BE2C (cell line): ENCODE data around the gene RPL11.

Experiments used
- DNase-seq: peaks from one replicate; pipeline ENCODE4 v3.0.0-alpha.2; 2020
- H3K27me3 ChIP-seq: fragments of 250-450 bp; sonication (Bioruptor Pico); 2 replicates; pipeline ENCODE4 v1.5.1; 2020; ENCODE audit warnings: mild to moderate bottlenecking
- H3K36me3 ChIP-seq: fragments of 250-450 bp; sonication (Bioruptor Pico); 2 replicates; pipeline ENCODE4 v1.5.1; 2020; ENCODE audit warnings: mild to moderate bottlenecking
- H3K4me1 ChIP-seq: fragments of 250-450 bp; sonication (Bioruptor Pico); 2 replicates; pipeline ENCODE4 v1.5.1; 2020
- H3K4me3 ChIP-seq: 2 replicates; pipeline ENCODE4 v1.5.1; 2011; ENCODE audit warnings: low read depth, low read length
- H3K9me3 ChIP-seq: fragments of 250-450 bp; sonication (Bioruptor Pico); 2 replicates; pipeline ENCODE4 v1.5.1; 2020
- TF ChIP-seq, protein P1 (sequence below): IDR thresholded peaks from 2 replicates; pipeline ENCODE4 v1.5.1; 2012; ENCODE audit warnings: mild to moderate bottlenecking, low read depth, low read length

RPL11 gene

DNA sequence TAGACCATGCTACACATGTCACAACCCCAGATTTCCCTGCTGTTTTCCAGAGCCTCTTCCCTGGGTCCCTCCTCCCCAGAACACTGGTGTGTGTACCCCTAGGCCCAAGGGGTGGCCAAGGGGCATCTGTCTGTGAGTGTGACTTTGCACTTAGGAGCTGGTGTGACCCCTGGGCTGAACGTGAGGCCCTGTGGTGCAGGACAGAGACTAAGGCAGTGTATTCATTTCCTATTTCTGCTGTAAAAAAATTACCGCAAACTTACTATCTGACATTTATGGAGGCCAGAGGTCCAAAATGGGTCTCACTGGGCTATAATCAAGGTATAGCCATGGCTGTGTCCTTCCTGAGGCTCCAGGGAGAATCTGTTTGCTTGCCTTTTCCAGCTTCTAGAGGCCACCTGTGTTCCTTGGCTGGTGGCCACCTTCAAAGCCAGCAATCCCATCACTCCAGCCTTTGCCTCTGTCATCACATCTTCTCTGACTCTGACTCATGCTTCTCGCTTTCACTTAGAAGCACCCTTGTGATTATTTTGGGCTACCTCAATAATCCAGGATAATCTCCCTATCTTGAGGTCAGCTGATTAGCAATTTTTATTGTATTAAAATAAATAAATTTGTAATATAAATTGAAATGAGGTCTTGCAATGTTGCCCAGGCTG, 27.7 kb downstream of the RPL11 start:
- TF ChIP-seq, protein P1, sequence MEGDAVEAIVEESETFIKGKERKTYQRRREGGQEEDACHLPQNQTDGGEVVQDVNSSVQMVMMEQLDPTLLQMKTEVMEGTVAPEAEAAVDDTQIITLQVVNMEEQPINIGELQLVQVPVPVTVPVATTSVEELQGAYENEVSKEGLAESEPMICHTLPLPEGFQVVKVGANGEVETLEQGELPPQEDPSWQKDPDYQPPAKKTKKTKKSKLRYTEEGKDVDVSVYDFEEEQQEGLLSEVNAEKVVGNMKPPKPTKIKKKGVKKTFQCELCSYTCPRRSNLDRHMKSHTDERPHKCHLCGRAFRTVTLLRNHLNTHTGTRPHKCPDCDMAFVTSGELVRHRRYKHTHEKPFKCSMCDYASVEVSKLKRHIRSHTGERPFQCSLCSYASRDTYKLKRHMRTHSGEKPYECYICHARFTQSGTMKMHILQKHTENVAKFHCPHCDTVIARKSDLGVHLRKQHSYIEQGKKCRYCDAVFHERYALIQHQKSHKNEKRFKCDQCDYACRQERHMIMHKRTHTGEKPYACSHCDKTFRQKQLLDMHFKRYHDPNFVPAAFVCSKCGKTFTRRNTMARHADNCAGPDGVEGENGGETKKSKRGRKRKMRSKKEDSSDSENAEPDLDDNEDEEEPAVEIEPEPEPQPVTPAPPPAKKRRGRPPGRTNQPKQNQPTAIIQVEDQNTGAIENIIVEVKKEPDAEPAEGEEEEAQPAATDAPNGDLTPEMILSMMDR = no peak
- Histone ChIP-seq H3K4me1 (no peaks in the 10 kb centered on the region), H3K9me3 (no peaks in the 10 kb centered on the region), H3K27me3 (no peaks in the 10 kb centered on the region), H3K4me3 (no peak overlapping the region), H3K36me3 (no peaks in the 10 kb centered on the region)
- DNase-seq = no peak

DNA sequence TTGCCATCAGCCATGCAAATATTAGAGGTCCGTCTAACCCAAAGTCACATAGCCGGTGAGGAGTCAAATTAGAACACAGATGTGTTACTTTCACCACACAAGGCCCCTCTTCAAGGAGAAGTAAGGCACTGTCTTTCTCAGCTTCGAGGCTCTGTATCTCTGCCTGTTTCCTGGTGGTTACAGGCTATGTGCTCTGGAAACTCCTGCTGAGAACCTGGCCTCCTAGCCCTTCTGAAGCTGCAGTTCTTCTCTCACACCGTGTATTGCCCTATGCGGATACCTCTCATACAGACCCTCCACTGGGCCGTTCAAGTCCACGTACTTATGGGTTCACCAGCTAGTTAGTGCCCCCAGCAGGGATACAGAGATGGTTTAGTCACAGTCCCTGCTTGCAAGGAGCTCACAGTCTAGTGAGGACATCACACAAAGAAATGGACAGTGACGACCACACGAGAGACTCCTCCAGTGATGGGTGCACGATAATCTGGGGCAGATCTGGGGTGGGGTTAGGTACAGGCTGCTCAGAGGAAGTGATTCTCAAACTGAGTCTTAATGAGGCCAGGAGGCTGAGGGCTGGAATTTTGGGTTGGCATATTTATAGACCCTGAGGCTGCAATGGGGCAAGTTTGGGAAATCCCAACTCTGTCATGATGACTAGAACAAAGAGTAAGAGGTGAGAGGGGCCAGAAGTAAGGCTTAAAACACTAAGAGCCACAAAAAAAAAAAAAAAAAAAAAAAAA, 28.8 kb downstream of the RPL11 start:
- no peaks in the 10 kb centered on the region for H3K36me3 ChIP-seq
- no peaks in the 10 kb centered on the region for H3K4me1 ChIP-seq
- no peak overlapping the region for H3K4me3 ChIP-seq
- no peaks in the 10 kb centered on the region for H3K9me3 ChIP-seq
- no peak for DNase-seq
- TF ChIP-seq, protein P1 = no peak
- H3K27me3 ChIP-seq = no peaks in the 10 kb centered on the region

DNA sequence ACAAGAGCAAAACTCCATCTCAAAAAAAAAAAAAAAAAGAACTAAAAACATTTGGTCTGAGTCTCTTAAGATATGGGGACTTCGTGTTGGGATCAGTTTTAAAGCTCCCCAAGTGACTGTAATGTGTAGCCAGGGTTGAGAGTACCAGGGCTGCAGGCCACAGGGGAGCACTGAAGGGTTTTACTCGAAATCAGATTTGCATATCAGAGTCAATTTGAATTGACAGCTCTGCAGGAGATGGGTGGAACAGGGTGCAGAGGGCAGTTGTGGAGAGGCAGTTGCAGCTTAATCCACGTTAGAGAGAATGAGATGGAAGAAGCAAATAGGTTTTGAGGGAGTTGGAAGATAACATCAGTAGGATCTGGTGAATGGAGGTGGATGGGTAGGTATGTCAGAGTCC, 31.0 kb downstream of the RPL11 start:
- Histone ChIP-seq H3K4me1 (no peaks in the 10 kb centered on the region), H3K27me3 (no peaks in the 10 kb centered on the region), H3K36me3 (no peaks in the 10 kb centered on the region), H3K4me3 (no peak overlapping the region), H3K9me3 (no peaks in the 10 kb centered on the region)
- TF ChIP-seq, protein P1 = no peak
- no peak for DNase-seq

DNA sequence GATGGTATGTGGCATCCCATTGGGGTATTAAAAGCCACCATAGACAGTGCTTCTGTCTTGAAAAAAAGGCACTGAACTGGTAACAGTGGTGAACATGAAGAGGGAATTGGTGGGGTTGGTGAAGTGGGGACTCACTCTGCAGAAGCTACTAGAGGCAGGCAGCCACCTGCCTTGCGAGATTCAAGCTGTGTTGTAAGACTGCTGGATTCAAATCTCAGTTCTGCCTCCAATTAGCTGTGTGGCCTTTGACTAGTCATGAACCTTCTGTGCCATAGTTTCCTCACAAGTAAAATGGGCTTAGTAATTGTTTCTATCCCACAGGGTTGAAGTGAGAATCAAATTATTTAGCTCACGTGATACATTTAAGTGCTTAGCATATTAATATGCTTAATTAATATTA, 35.1 kb downstream of the RPL11 start:
- no peaks in the 10 kb centered on the region for H3K36me3 ChIP-seq
- TF ChIP-seq, protein P1 = no peak
- no peaks in the 10 kb centered on the region for H3K9me3 ChIP-seq
- no peak overlapping the region for H3K4me3 ChIP-seq
- H3K4me1 ChIP-seq = no peaks in the 10 kb centered on the region
- no peaks in the 10 kb centered on the region for H3K27me3 ChIP-seq
- no peak for DNase-seq

DNA sequence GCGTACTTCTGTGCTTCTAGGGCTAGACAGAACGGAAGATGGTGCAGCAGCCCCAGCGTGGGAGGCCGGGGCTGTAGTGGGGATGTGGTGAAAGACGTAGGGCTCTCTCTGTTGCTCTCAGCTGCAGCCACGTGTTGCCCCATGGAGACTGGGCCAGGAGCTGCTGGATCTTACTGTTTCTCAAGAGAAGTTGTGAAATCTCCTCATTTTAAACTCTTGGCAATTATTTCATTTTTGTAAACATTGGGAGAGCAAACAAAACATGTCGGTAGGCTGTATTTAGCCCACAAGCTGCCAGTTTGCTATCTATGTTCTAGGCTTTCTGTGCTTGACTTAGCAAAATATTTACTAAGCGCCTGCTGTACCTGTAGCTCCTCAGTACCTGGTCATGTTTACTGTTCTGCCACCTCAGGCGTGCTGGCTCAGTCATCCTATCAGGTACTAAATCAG, 35.8 kb downstream of the RPL11 start:
- Histone ChIP-seq H3K9me3 (no peaks in the 10 kb centered on the region), H3K4me3 (no peak overlapping the region), H3K4me1 (no peaks in the 10 kb centered on the region), H3K36me3 (no peaks in the 10 kb centered on the region), H3K27me3 (no peaks in the 10 kb centered on the region)
- DNase-seq = no peak
- TF ChIP-seq, protein P1 = no peak
